Psoas muscle (tissue), 8 donors: Measurements from ENCODE around the gene PCDH12. TPM values are rescaled to one million over a fixed set of nuclear protein-coding genes. Genes with fewer than 3 reads are reported as not detected.

Source experiments
- ATAC-seq, 4 donors: fragments of 200-7000 bp; cut with Tn5 transposase; one replicate each; pipeline ENCODE4 v1.9.1; 2020; ENCODE audit warnings: moderate library complexity in 3 of 4, mild to moderate bottlenecking in 2 of 4
- DNase-seq, 2 donors: peaks; one replicate each; pipeline ENCODE4 v3.0.0-alpha.2; 2020
- H3K27ac ChIP-seq: fragments of 200-600 bp; one replicate; pipeline ENCODE4 v1.8.0; 2022
- H3K27me3 ChIP-seq, 3 donors: fragments of 200-600 bp in 1 of 3; one replicate each; pipeline versions ENCODE4 v1.6.1 to v1.8.0; 2013 to 2022; ENCODE audit warnings: low read length in 2 of 3, mild to moderate bottlenecking in 2 of 3, moderate library complexity in 1 of 3; ENCODE audit not compliant: insufficient read depth in 3 of 3
- H3K36me3 ChIP-seq, 2 donors: fragments of 200-600 bp in 1 of 2; one replicate each; pipeline versions ENCODE4 v1.6.1 to v1.8.0; 2013 to 2022; ENCODE audit warnings: low read depth in 1 of 2, mild to moderate bottlenecking in 1 of 2, moderate library complexity in 1 of 2; ENCODE audit not compliant: insufficient read depth in 1 of 2
- H3K4me1 ChIP-seq: fragments of 200-600 bp; one replicate; pipeline ENCODE4 v1.8.0; 2022
- H3K4me3 ChIP-seq: fragments of 200-600 bp; one replicate; pipeline ENCODE4 v1.8.0; 2022; ENCODE audit warnings: mild to moderate bottlenecking
- H3K9me3 ChIP-seq: fragments of 200-600 bp; one replicate; pipeline ENCODE4 v1.8.0; 2022
- CTCF ChIP-seq: fragments of 200-600 bp; IDR thresholded peaks from one replicate; pipeline ENCODE4 v1.8.0; 2022; ENCODE audit warnings: antibody characterized with exemption
- WGBS, 3 donors: extraction: QIAGEN DNeasy Blood & Tissue Kit; methylation state at CpG; one replicate each; pipeline versions ENCODE4 v1.1.6 to v1.1.7; 2013; 5-methylcytosine and 5-hydroxymethylcytosine counted together
- intact Hi-C, 2 donors: fragments of 100-400 bp; cut with DNase I; formaldehyde crosslinking; loops; one replicate each; pipeline versions ENCODE4 v1.11.0 to v1.14.2; 2022
- polyA plus RNA-seq, 3 donors: library from polyadenylated mRNA; stranded (reverse); fragments of 200-250 nt; gene quantifications; one replicate each; pipeline ENCODE4 v1.2.3, GENCODE V29; 2013
- total RNA-seq, 4 donors: library from RNA; stranded (reverse); fragmentation: NEBNext Ultra II Directional in 2 of 4; extraction: Animal tissue kit (Norgen Biotek cat#: 25700) in 2 of 4; gene quantifications; one replicate each; pipeline versions ENCODE4 v1.2.1 to v1.2.4, GENCODE V29; 2021 to 2023
- donor health status: healthy with polysubstance abuse.
- donor health status: DM: no; HTN: no; CAD: no; lungs with moderate emphysema.
- donor health status: Bipolar disorder and iron deficiency.
- donor health status: healthy.
- donor health status: DM: yes; HTN: yes; CAD: no.
- donor health status: DM: no; HTN: no; CAD: no.
- donor health status: DM: no; HTN: no; CAD: no.
- donor health status: DM: yes; HTN: yes; CAD: no.

The PCDH12 gene
- total and polyA plus RNA-seq, 7 donors: 1.4 to 6.0 (median 2.7) TPM

GRCh38 chr5:141910271-141910673, 47.7 kb downstream of the PCDH12 start:
- no peak for TF ChIP-seq CTCF
- Histone ChIP-seq H3K4me3 (no peak overlapping the region), H3K27ac (no peak overlapping the region), H3K27me3 (peaks cover 0 to 19% (median 0%) of the 10 kb centered on the region in 3 donors), H3K36me3 (no peaks in the 10 kb centered on the region), H3K4me1 (peaks cover 4% of the 10 kb centered on the region), H3K9me3 (no peaks in the 10 kb centered on the region)
- intact Hi-C loops: no loop called here
- no peak for ATAC-seq
- DNase-seq: no peak
- WGBS, 3 donors: 33 to 48% (median 38%) methylated on average over 2 of the region's 2 CpGs

- Histone ChIP-seq H3K4me3 (no peak overlapping the region), H3K27me3 (peaks cover 0 to 16% (median 0%) of the 10 kb centered on the region in 3 donors), H3K4me1 (peaks cover 3% of the 10 kb centered on the region), H3K36me3 (no peaks in the 10 kb centered on the region), H3K9me3 (no peaks in the 10 kb centered on the region), H3K27ac (no peak overlapping the region)
- intact Hi-C loops: no loop called here
- no peak for TF ChIP-seq CTCF
- DNase-seq (no peak), ATAC-seq (no peak)
- 84 to 98% (median 96%) methylated on average over 4 of the region's 4 CpGs for WGBS, 3 donors
Observed at GRCh38 chr5:141909212-141909611, 48.8 kb downstream of the PCDH12 start.

GRCh38 chr5:141908796-141909195, 49.2 kb downstream of the PCDH12 start:
- Histone ChIP-seq H3K27ac (no peak overlapping the region), H3K36me3 (no peaks in the 10 kb centered on the region), H3K27me3 (peaks cover 0 to 12% (median 0%) of the 10 kb centered on the region in 3 donors), H3K9me3 (no peaks in the 10 kb centered on the region), H3K4me1 (no peaks in the 10 kb centered on the region), H3K4me3 (no peak overlapping the region)
- intact Hi-C loops: no loop called here
- DNase-seq: no peak
- TF ChIP-seq CTCF: no peak
- no peak for ATAC-seq
- 83 to 88% (median 87%) methylated on average over 2 of the region's 2 CpGs for WGBS, 3 donors

GRCh38 chr5:141906972-141907371, 51.0 kb downstream of the PCDH12 start:
- H3K27ac ChIP-seq: no peak overlapping the region
- intact Hi-C loops: no loop called here
- ATAC-seq: no peak
- H3K4me3 ChIP-seq: no peak overlapping the region
- no peak for TF ChIP-seq CTCF
- no peaks in the 10 kb centered on the region for H3K9me3 ChIP-seq
- no peaks in the 10 kb centered on the region for H3K4me1 ChIP-seq
- 0 to 2% (median 0%) methylated on average over 1 of the region's 1 CpG for WGBS, 3 donors
- H3K36me3 ChIP-seq: no peaks in the 10 kb centered on the region
- no peaks in the 10 kb centered on the region for H3K27me3 ChIP-seq
- no peak for DNase-seq

GRCh38 chr5:141906517-141906916, 51.5 kb downstream of the PCDH12 start:
- Histone ChIP-seq H3K36me3 (no peaks in the 10 kb centered on the region), H3K4me1 (no peaks in the 10 kb centered on the region), H3K27me3 (no peaks in the 10 kb centered on the region), H3K27ac (no peak overlapping the region), H3K9me3 (no peaks in the 10 kb centered on the region), H3K4me3 (no peak overlapping the region)
- 30 to 94% (median 41%) methylated on average over 1 of the region's 1 CpG for WGBS, 3 donors
- ATAC-seq (no peak), DNase-seq (no peak)
- intact Hi-C loops: no loop called here
- no peak for TF ChIP-seq CTCF
